Right lobe of liver (tissue), 6 donors: ENCODE measurements around the gene C1QTNF1. TPM values are rescaled to one million over a fixed set of nuclear protein-coding genes. Genes with fewer than 3 reads are reported as not detected.

Experiments used
- ATAC-seq, 4 donors: fragments of 200-7000 bp; cut with Tn5 transposase; one replicate each; pipeline ENCODE4 v1.9.1; 2020; ENCODE audit warnings: mild to moderate bottlenecking in 4 of 4, moderate library complexity in 4 of 4
- DNase-seq, 3 donors: peaks; one replicate each; pipeline ENCODE4 v3.0.0-alpha.2; 2020
- H3K27ac ChIP-seq, 3 donors: fragments of 200-600 bp; one replicate each; pipeline ENCODE4 v1.8.0; 2022
- H3K27me3 ChIP-seq, 2 donors: fragments of 200-600 bp; one replicate each; pipeline ENCODE4 v1.8.0; 2022
- H3K36me3 ChIP-seq, 4 donors: fragments of 200-600 bp; sonication (generic) in 1 of 4; one replicate each; pipeline versions ENCODE4 v1.5.1 to v1.8.0; 2017 to 2022; ENCODE audit warnings: control low read depth in 1 of 4
- H3K4me1 ChIP-seq, 4 donors: fragments of 200-600 bp; sonication (generic) in 1 of 4; one replicate each; pipeline versions ENCODE4 v1.5.1 to v1.8.0; 2017 to 2022; ENCODE audit warnings: control low read depth in 1 of 4
- H3K4me3 ChIP-seq, 3 donors: fragments of 200-600 bp; one replicate each; pipeline ENCODE4 v1.8.0; 2022
- H3K9me3 ChIP-seq, 4 donors: fragments of 200-600 bp; sonication (generic) in 1 of 4; one replicate each; pipeline versions ENCODE4 v1.5.1 to v1.8.0; 2017 to 2022; ENCODE audit warnings: control low read depth in 1 of 4
- CTCF ChIP-seq, 4 donors: fragments of 200-600 bp in 3 of 4; fragments of 450-650 bp in 1 of 4; IDR thresholded peaks; one replicate each; pipeline versions ENCODE4 v1.5.1 to v1.8.0; 2016 to 2022; ENCODE audit warnings: antibody characterized with exemption in 4 of 4, mild to moderate bottlenecking in 2 of 4
- POLR2A ChIP-seq: fragments of 450-650 bp; IDR thresholded peaks from one replicate; pipeline ENCODE4 v1.6.1; 2017; ENCODE audit warnings: antibody characterized with exemption, mild to moderate bottlenecking
- WGBS: methylation state at CpG from one replicate; pipeline ENCODE4 v1.1.6; 2018; ENCODE audit warnings: low coverage, low lambda C conversion rate; ENCODE audit not compliant: insufficient coverage; ENCODE audit errors: missing lambda C conversion rate; 5-methylcytosine and 5-hydroxymethylcytosine counted together
- intact Hi-C, 2 donors: fragments of 100-400 bp; cut with DNase I; formaldehyde crosslinking; loops; one replicate each; pipeline versions ENCODE4 v1.11.2 to v1.14.1; 2022
- total RNA-seq, 6 experiments: library from RNA; depleted of rRNA in 2 of 6; stranded (reverse); fragments of >200 nt in 2 of 6; fragmentation: NEBNext Ultra II Directional in 3 of 6; extraction: Animal tissue kit (Norgen Biotek cat#: 25700) in 3 of 6; gene quantifications; one replicate each; pipeline versions ENCODE4 v1.1.0 to v1.2.4, GENCODE V29; 2016 to 2023
- donor health status: DM: no; HTN: yes; CAD: no.
- donor health status: DM: no; HTN: no; CAD: no.
- donor health status: DM: no; HTN: no; CAD: no.
- donor health status: DM: no; HTN: yes; CAD: no.
- donor health status: DM: no; HTN: yes; CAD: no.

The C1QTNF1 gene
- total RNA-seq, 6 experiments from 2014 or later: 9.8 to 40.2 (median 26.2) TPM

DNA sequence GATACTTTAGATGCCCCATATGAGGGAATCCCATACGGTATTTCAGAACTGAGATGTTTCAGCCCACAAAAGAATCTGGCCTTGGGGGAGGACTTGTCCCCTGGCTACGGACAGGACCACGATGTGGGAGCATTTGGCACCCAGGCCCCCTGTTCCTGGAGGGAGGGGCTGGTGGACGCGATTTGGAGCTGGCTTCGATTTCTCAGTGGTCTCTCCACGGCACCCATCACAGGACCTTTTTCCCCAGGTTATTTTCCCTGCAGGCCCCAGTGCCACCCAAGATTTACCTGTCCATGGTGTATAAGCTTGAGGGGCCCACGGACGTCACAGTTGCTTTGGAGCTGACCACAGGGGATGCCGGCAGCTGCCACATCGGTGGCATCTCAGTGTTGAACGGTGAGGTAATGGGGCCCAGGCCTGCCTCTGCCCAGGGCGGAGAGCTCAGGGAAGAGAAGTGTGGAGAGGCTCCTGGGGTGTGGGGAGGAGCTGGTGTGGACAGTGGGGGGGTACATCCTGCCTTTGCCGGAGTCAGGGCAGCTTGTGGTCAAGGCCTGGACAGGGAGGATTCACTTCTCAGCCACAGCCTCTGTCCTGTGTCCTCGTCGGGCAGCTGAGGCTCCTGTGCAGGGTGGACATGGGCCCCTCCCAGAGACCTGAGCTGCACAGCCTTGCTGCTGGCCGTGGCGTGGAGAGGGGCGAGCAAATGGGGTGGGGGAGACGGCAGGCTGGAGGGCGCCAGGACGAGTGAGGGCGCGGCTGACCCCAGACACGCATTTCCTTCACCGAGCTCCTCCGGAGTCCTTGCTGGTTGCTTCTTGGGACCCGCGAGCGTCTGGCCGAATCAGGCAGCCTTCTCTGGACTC is 60.6 kb downstream of the C1QTNF1 start:
- peaks cover 0 to 54% (median 6%) of the 10 kb centered on the region in 4 donors for H3K36me3 ChIP-seq
- DNase-seq: peak in 1 of 3 donors; percentile 45
- no peak overlapping the region for H3K27ac ChIP-seq
- no peak for TF ChIP-seq CTCF (IDR thresholded peaks at IDR 0.05)
- TF ChIP-seq POLR2A: no peak
- no peaks in the 10 kb centered on the region for H3K4me1 ChIP-seq
- H3K4me3 ChIP-seq: no peak overlapping the region
- intact Hi-C loops: loop anchor here in 1 of 2 donors (5.0 kb wide), 1 partner anchor 303 kb away; no protein-coding TSS in a partner anchor
- no peaks in the 10 kb centered on the region for H3K9me3 ChIP-seq
- WGBS: 95% methylated on average over 8 of the region's 31 CpGs
- no peak for ATAC-seq
- H3K27me3 ChIP-seq: no peaks in the 10 kb centered on the region

DNA sequence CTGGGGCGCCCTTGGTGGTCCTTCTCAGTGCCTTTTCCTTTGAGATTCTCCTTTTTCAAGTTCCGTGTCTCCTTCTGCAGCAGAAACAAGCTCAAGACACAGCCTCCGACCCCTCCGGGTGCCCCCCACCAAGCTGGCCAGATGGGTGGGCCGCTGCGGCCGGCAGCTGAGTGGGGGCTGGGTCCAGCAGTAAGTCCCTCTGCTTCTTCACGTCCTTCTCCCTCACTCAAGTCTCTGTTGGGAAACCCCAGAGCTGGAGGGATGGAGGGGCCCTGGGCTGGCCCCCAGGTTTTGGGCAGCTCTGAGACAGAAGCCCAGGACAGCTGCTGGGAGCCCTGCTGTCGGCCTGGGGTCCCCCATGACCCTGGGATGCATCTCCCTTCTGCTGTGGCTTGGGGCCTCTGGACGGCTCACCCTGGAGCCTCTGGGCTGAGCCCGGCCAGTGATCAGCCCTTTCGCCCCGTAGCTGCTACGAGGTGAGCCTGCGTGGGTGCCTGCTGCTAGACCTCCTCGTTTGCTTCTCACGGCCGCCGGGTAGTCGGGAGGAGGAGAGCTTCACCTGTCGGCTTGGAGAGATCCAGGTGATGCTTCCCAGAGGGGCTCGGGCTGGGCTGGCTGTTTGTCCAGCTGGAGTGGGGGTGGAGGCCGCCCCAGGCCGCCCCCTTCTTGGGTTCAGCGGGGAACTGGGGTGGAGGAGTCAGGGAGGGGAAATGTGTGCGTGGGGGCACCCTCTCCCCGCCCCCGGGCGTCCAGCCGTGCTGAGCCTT is 61.4 kb downstream of the C1QTNF1 start:
- intact Hi-C loops: loop anchor here in 1 of 2 donors (5.0 kb wide), 1 partner anchor 302 kb away; no protein-coding TSS in a partner anchor
- 85% methylated on average over 7 of the region's 30 CpGs for WGBS
- H3K9me3 ChIP-seq: no peaks in the 10 kb centered on the region
- TF ChIP-seq CTCF (IDR thresholded peaks at IDR 0.05) (no peak), POLR2A (no peak)
- peaks cover 0 to 46% (median 6%) of the 10 kb centered on the region in 4 donors for H3K36me3 ChIP-seq
- DNase-seq (peak in 1 of 3 donors; percentile 44), ATAC-seq (no peak)
- H3K4me1 ChIP-seq: no peaks in the 10 kb centered on the region
- H3K27me3 ChIP-seq: no peaks in the 10 kb centered on the region
- H3K4me3 ChIP-seq: no peak overlapping the region
- no peak overlapping the region for H3K27ac ChIP-seq

GRCh38 chr17:79085921-79086551 is 62.1 kb downstream of the C1QTNF1 start:
- 93% methylated on average over 4 of the region's 28 CpGs for WGBS
- peaks cover 0 to 41% (median 6%) of the 10 kb centered on the region in 4 donors for H3K36me3 ChIP-seq
- intact Hi-C loops: loop anchor here in 1 of 2 donors (5.0 kb wide), 1 partner anchor 301 kb away; no protein-coding TSS in a partner anchor
- DNase-seq: peak in 1 of 3 donors; percentile 48
- no peaks in the 10 kb centered on the region for H3K9me3 ChIP-seq
- TF ChIP-seq CTCF (IDR thresholded peaks at IDR 0.05): no peak
- no peak for TF ChIP-seq POLR2A
- H3K4me1 ChIP-seq: no peaks in the 10 kb centered on the region
- no peak overlapping the region for H3K27ac ChIP-seq
- no peak for ATAC-seq
- no peaks in the 10 kb centered on the region for H3K27me3 ChIP-seq
- no peak overlapping the region for H3K4me3 ChIP-seq
